GM19025 (cell line): ENCODE data around the gene TRH.
"Not testable (repeated sequence)": the region's sequence is repeated elsewhere in the genome, so short reads cannot be mapped to it uniquely, and the experiment has no call there.

Experiments
- ATAC-seq: cut with Tn5 transposase; IDR thresholded peaks from one replicate; pipeline ENCODE4 v1.9.1; 2021; ENCODE audit warnings: mild to moderate bottlenecking, low read depth, moderate library complexity; ENCODE audit not compliant: unreplicated experiment

The TRH gene

DNA sequence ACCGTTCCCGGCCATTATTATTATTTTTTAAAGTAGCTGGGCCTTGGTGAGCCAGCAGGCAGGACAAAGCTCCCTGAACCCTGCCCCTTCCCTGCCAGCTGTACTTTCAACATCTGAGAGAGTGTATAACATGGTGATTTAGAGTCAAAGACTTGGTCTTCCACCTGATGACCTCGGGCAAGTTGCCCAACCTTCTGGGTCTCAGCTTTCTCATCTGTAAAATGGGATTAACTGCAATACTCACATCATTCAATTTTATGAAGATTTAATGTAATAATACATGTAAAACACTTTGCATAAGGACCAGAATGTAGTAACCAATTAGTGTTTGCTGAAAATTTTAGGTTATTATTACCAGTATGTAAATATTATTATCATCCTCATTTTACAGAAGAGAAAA lies 11.9 kb upstream of the TRH start:
- ATAC-seq: no peak

DNA sequence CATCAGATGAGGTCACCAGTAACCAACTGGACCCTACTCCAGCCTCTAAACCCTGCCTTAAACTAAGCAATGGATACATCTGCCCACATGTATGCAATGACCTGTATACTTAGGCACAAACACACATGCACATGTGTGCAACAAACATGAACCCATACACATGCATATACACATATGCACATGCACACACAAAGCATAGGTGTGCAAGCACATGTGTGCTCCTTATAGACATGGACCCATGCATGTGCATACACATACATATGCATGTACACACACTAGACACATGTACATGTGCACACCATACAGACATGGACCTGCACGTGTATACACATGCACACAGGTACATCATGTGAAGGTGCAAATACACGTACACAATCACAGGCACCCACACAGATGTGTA lies 8.6 kb upstream of the TRH start:
- ATAC-seq: no peak

GRCh38 chr3:129966876-129967275 lies 7.6 kb upstream of the TRH start:
- ATAC-seq: no peak

DNA sequence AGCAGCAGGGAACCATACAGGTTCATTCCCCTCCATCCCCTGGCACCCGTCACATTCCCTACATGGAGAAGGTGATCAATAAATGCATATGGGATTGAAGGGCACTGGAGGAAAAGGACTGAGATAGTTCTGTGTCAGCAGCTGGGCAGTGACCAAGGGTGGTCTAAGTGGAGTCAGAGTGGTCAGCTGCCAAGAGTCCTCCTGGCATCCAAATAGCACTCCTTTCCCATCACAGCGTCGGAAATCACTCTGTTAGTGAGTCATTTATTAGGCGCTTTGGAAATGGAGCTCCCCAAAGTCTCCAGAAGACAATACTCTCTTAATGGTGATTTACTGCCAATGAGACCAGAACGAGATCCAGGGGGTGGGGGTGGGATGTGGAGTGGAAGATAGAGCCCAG lies 6.8 kb upstream of the TRH start:
- ATAC-seq: no peak

- ATAC-seq: no peak
Measured at GRCh38 chr3:129971351-129972052, 3.0 kb upstream of the TRH start.

- no peak for ATAC-seq
Measured at GRCh38 chr3:129972301-129972700, 2.2 kb upstream of the TRH start.

DNA sequence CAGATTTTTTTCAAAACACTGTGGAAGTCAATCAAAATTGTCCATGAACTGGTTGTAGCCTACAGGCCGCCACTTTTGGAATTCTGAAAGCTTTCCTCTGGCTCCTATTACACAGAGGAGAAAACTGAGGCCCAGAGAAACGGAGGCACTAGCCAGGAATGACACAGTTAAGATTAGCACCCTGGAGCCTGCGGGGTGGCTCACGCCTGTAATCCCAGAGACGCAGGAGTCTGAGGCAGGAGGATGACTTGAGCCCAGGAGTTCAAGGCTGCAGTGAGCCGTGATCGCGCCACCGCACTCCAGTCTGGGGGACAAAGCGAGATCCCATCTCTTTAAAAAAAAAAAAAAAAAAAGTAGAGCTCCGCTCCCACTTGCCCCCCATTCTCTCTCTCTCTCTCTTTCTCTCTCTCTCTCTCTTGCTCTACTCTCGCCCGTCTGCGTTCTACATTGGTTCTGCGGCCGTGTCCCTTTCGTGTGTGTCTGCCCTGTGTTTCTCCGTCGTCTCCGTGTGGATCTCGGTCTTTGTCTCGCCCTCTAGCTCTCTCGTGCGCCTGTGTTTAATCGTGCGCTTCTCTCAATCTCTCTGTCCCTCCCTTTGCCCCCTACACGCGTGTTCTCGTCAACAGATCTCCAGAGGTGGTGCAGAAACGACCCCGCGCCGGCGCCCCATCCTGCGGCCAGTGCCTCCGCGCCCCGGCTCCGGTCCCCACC lies 512 bp upstream of the TRH start:
- no peak for ATAC-seq

GRCh38 chr3:129974833-129975704 lies 549 bp downstream of the TRH start:
- ATAC-seq: no peak

GRCh38 chr3:129975705-129976048 lies 1.2 kb downstream of the TRH start:
- ATAC-seq: no peak

DNA sequence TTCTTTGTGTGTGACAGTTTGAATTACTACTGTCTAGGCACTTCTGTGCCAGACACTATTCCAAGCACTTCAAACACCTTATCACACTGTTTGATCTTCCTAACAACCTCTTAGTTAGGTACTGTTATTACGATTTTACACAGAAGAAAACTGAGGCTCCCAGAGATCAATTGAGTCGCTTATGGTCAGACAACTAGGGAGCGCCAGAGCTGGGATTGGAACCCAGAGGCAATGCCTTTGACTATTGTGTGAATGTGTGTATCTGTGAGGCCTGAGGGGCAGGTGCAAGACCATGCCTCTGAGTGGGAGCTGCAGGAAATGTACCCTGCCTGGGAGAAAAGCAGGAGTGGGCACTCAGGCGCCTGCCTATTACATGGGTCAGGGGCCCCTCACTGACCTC lies 1.8 kb downstream of the TRH start:
- no peak for ATAC-seq

DNA sequence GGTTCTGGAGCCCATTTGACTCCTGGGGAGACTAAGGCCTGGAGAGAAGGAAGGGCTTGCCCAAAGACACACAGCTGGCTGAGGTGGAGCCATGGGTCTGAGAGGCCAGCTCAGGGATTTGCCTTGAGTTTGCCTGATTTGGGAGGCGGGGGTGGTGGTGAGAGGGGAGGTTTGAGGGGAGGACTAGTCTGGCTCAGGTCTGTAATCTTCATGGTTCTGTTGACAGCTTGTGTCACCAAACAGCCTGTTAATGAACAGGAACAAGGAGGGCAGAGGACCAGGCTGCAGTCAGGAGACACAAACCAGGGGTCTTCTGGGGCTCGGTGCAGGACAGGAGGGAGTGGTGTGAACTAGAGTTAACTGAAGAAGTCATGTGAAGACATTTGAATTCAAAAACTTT lies 3.6 kb downstream of the TRH start:
- no peak for ATAC-seq

DNA sequence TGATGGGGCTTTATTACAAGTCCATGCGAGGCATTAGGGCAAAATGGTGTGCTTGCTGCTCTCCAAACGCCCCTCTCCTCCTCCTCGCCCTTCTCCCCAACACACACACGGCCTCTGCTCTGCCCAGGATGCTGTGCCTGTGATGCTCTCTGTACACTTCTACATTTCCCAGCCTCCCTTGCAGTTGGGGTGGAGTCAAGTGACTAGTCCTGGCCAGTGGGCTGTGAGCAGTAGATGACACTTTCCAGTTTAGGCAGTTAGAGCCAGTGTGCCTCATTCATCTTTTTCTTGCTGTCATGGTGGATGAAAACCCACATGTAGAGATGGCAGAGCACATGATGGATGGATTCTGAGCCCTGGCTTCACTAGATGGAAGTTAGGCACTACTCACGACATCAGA lies 5.4 kb downstream of the TRH start:
- ATAC-seq: no peak

- no peak for ATAC-seq
Measured at GRCh38 chr3:129983561-129983960, 9.0 kb downstream of the TRH start.

GRCh38 chr3:129984125-129984524 lies 9.6 kb downstream of the TRH start:
- ATAC-seq: no peak

- ATAC-seq: no peak
Measured at GRCh38 chr3:129985113-129985512, 10.6 kb downstream of the TRH start.

- ATAC-seq: no peak
Measured at GRCh38 chr3:129988429-129988828, 13.9 kb downstream of the TRH start.

- ATAC-seq: no peak
Measured at GRCh38 chr3:129989414-129989813, 14.9 kb downstream of the TRH start.

DNA sequence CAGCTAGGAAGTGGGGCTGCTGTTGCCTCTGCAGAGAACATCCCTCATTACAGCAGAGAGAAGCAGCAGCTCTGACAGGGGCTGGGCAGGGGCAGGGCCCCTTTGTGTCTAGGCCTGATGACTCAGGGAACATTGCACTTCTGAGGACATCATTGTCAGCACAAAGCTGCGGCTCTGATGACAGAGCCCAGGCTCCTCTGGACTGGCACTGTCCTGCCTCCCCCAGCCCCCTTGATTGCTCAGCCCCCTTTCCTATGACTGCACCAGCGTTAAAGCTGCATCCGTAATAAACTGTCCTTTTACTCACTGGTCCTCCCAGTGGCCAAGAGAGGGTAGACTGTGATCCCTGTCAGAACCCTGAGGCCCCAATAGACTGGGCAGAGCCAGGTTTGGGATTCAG lies 18.3 kb downstream of the TRH start:
- ATAC-seq: no peak

DNA sequence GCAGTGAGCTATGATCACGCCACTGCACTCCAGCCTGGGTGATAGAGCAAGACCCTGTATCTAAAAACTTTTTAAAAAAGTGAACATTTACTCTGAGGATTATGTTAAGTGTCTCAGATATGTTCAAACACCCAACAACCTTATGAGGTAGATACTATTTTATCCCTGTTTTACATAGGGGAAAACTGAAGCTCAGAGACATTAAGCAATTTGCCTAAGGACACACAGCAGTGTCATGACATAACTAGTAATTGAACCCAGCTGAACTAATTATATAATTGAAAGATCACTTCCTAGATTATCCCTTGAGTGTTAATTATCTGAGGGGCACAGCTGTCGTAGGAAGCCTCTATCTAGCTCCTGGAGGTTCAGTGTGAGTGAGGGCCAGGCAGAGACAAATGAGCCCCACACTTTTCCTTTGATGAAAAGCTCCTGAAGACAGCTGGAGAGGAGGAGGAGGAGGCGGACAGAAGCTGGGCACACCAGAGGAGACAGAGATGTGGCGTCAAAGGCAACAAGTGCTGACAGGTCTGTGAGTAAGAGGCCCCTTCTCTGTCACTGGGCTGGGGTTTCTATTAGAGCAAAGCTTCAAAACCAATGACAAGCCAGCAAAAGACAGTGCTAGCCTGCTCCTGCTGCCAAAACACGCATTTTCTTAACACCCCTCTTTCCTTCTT lies 20.5 kb downstream of the TRH start:
- ATAC-seq: no peak

- ATAC-seq: no peak
Measured at GRCh38 chr3:129996073-129996472, 21.6 kb downstream of the TRH start.

DNA sequence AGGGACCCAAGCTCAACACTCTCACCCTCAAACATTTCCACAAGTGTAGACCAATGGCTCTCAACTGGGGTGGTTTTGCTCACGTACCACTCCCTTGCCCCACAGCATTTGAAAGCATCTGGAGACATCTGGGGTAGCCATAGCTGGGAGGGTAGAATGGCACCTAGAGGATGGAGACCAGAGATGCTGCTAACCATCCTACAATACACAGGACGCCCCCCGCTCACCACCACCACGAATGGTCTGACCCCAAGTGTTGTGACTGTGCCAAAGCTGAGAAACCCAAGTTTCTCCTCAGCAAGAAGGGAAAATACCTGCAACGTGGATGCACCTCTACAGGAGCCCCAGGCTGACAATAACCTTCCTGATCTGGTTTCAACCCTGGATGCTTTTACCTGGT lies 24.7 kb downstream of the TRH start:
- ATAC-seq: not testable (repeated sequence)
